Transverse colon (tissue), 4 donors: ENCODE results near the gene HCFC1. TPM values are rescaled to one million over a fixed set of nuclear protein-coding genes. Genes with fewer than 3 reads are reported as not detected.
A peak's percentile ranks its signal among the peaks of the same experiment; 100 is the strongest.

Experiments used
- DNase-seq: peaks from one replicate; pipeline ENCODE4 v3.0.0-alpha.2; 2019
- H3K27ac ChIP-seq, 4 donors: fragments of 200-600 bp; sonication (generic); 2 replicates each; pipeline ENCODE4 v1.5.1; 2016 to 2018; ENCODE audit warnings: inconsistent platforms in 4 of 4
- H3K27me3 ChIP-seq: fragments of 200-600 bp; sonication (generic); 2 replicates; pipeline ENCODE4 v1.5.1; 2017; ENCODE audit warnings: inconsistent platforms
- H3K36me3 ChIP-seq, 4 donors: fragments of 200-600 bp; sonication (generic); 2 replicates each; pipeline ENCODE4 v1.5.1; 2017 to 2019; ENCODE audit warnings: inconsistent platforms in 4 of 4
- H3K4me1 ChIP-seq, 4 donors: fragments of 200-600 bp; sonication (generic); 2 replicates each; pipeline ENCODE4 v1.5.1; 2017 to 2020; ENCODE audit warnings: inconsistent platforms in 4 of 4
- H3K4me3 ChIP-seq, 4 donors: fragments of 200-600 bp; sonication (generic); 1 replicate in 1 of 4; 2 replicates in 3 of 4; pipeline versions ENCODE4 v1.5.1 to v1.6.1; 2017 to 2019; ENCODE audit warnings: inconsistent platforms in 4 of 4
- H3K9me3 ChIP-seq, 2 donors: fragments of 200-600 bp; sonication (generic); 2 replicates each; pipeline ENCODE4 v1.5.1; 2017 to 2019; ENCODE audit warnings: inconsistent platforms in 2 of 2
- EP300 ChIP-seq: sonication (generic); formaldehyde crosslinking; IDR thresholded peaks from one replicate; pipeline ENCODE4 v1.6.1; 2017; ENCODE audit warnings: antibody characterized with exemption, low read depth
- POLR2A ChIP-seq: fragments of 450-650 bp; IDR thresholded peaks from one replicate; pipeline ENCODE4 v1.6.1; 2016; ENCODE audit warnings: antibody characterized with exemption, mild to moderate bottlenecking, moderate library complexity
- POLR2AphosphoS5 ChIP-seq, 3 donors: sonication (generic); formaldehyde crosslinking; IDR thresholded peaks; one replicate each; pipeline ENCODE4 v1.6.1; 2016; ENCODE audit warnings: antibody characterized with exemption in 3 of 3
- WGBS, 2 donors: methylation state at CpG; one replicate each; pipeline ENCODE4 v1.1.5; 2018; ENCODE audit warnings: low coverage in 1 of 2; 5-methylcytosine and 5-hydroxymethylcytosine counted together
- in situ Hi-C, 4 donors: fragments of 200-750 bp; cut with MboI; loops; one replicate each; pipeline versions ENCODE4 v1.15.0 to v1.15.1; 2017; ENCODE audit warnings: low sequenced_read_pairs in 3 of 4, low pct_ligation_motif_present in 1 of 4, low pct_unique_long_range_greater_than_20kb in 1 of 4
- intact Hi-C: fragments of 100-400 bp; cut with DNase I; formaldehyde crosslinking; loops from one replicate; pipeline ENCODE4 v1.15.1; 2023; ENCODE audit warnings: low total_unique reads
- total RNA-seq, 4 donors: library from RNA; depleted of rRNA; stranded (reverse); fragments of >200 nt; gene quantifications; one replicate each; pipeline ENCODE4 v1.1.0, GENCODE V29; 2016
- TF ChIP-seq, protein P1 (sequence below), 5 experiments: fragments of 200-600 bp in 3 of 5; fragments of 450-650 bp in 2 of 5; sonication (generic) in 3 of 5; IDR thresholded peaks; 1 replicate in 2 of 5; 2 replicates in 3 of 5; pipeline ENCODE4 v1.5.1; 2016 to 2017; ENCODE audit warnings: antibody characterized with exemption in 5 of 5, inconsistent platforms in 3 of 5, mild to moderate bottlenecking in 2 of 5, moderate library complexity in 1 of 5

The HCFC1 gene
- total RNA-seq, 4 donors from 2014 or later: 34.0 to 68.5 (median 49.8) TPM

GRCh38 chrX:154019633-154020528, 48.3 kb upstream of the HCFC1 start, which contains the start of gene IRAK1:
IRAK1 (minus strand) TSS chrX:154019902; CDS start chrX:154019812, 90 bp downstream.
- WGBS, 2 donors: 54% methylated on average over 63 of the region's 99 CpGs; no CpG with 5 or more reads in 1 of the 2 donors
- in situ Hi-C loops: no loop called here

DNA sequence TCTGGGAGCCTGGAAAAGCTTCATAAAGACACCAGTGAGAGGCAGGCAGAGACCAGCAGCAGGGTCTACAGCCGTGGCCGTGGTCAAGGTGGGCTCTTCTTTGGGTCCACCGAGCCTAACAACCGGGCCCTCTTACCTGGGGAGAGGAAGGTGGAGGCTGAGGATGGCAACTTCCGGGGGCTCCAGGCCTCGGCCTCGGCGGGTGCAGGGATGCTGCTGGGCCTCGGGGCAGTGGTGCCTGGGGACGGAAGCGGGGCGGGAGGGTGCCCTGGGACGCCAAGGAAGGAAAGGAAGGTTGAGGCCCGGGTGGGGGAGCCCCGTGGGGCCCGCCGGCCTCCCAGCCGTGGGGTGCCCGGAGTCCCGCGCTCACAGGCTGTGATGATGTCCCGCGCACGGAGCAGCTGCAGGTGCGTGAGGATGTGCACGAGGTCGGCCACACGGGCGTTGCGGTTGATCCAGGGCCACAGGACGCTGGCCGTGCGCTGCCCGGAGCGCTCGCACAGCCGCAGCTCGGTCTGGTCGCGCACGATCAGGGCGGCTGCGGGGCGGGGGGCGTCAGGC, 47.5 kb upstream of the HCFC1 start:
- peak overlapping the region; percentile 43 to 67 (median 59) for H3K4me3 ChIP-seq
- H3K9me3 ChIP-seq: no peaks in the 10 kb centered on the region
- H3K27me3 ChIP-seq: no peaks in the 10 kb centered on the region
- TF ChIP-seq EP300 (no peak), POLR2A (no peak), POLR2AphosphoS5 (IDR thresholded peaks at IDR 0.05) (no peak)
- TF ChIP-seq, protein P1, sequence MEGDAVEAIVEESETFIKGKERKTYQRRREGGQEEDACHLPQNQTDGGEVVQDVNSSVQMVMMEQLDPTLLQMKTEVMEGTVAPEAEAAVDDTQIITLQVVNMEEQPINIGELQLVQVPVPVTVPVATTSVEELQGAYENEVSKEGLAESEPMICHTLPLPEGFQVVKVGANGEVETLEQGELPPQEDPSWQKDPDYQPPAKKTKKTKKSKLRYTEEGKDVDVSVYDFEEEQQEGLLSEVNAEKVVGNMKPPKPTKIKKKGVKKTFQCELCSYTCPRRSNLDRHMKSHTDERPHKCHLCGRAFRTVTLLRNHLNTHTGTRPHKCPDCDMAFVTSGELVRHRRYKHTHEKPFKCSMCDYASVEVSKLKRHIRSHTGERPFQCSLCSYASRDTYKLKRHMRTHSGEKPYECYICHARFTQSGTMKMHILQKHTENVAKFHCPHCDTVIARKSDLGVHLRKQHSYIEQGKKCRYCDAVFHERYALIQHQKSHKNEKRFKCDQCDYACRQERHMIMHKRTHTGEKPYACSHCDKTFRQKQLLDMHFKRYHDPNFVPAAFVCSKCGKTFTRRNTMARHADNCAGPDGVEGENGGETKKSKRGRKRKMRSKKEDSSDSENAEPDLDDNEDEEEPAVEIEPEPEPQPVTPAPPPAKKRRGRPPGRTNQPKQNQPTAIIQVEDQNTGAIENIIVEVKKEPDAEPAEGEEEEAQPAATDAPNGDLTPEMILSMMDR (IDR thresholded peaks at IDR 0.05): no peak
- peak overlapping the region; percentile 87 to 96 (median 94) for H3K27ac ChIP-seq
- in situ Hi-C loops (no loop called here), intact Hi-C loops (no loop called here)
- H3K4me1 ChIP-seq: peaks cover 0 to 24% (median 7%) of the 10 kb centered on the region in 4 donors
- H3K36me3 ChIP-seq: no peaks in the 10 kb centered on the region
- 58% methylated on average over 23 of the region's 45 CpGs; no CpG with 5 or more reads in 1 of the 2 donors for WGBS, 2 donors
- peak; percentile 21 for DNase-seq

More at GRCh38 chrX:154019633-154020528, 48.3 kb upstream of the HCFC1 start, which contains the start of gene IRAK1:
- TF ChIP-seq, protein P1 (IDR thresholded peaks at IDR 0.05): no peak
- TF ChIP-seq POLR2A (peak; percentile 39), EP300 (no peak)
- intact Hi-C loops: no loop called here
- Histone ChIP-seq H3K27me3 (no peaks in the 10 kb centered on the region), H3K9me3 (no peaks in the 10 kb centered on the region), H3K4me3 (peak within 1 kb of the TSS; percentile 43 to 67 (median 60)), H3K27ac (peak within 1 kb of the TSS; percentile 92 to 96 (median 94)), H3K36me3 (no peaks in the 10 kb centered on the region), H3K4me1 (peaks cover 0 to 24% (median 7%) of the 10 kb centered on the region in 4 donors)
- DNase-seq: peak; percentile 67

GRCh38 chrX:154018518-154019060, 47.0 kb upstream of the HCFC1 start:
- 69% methylated on average over 15 of the region's 15 CpGs; no CpG with 5 or more reads in 1 of the 2 donors for WGBS, 2 donors
- Histone ChIP-seq H3K36me3 (no peaks in the 10 kb centered on the region), H3K27me3 (no peaks in the 10 kb centered on the region), H3K4me1 (peaks cover 0 to 27% (median 9%) of the 10 kb centered on the region in 4 donors), H3K9me3 (no peaks in the 10 kb centered on the region), H3K27ac (peak overlapping the region; percentile 87 to 96 (median 94)), H3K4me3 (peak overlapping the region; percentile 43 to 67 (median 59))
- TF ChIP-seq, protein P1 (IDR thresholded peaks at IDR 0.05): no peak
- TF ChIP-seq POLR2AphosphoS5 (IDR thresholded peaks at IDR 0.05) (no peak), POLR2A (no peak), EP300 (no peak)
- intact Hi-C loops (no loop called here), in situ Hi-C loops (no loop called here)
- DNase-seq: no peak
